HEK293 (cell line): ENCODE data around the gene C5.

Source experiments
- CTCF ChIP-seq: fragments of 450-650 bp; formaldehyde crosslinking; IDR thresholded peaks from 2 replicates; pipeline ENCODE4 v1.5.1; 2016; ENCODE audit warnings: missing biosample characterization, missing genetic modification characterization
- PATZ1 ChIP-seq: fragments of 450-650 bp; formaldehyde crosslinking; IDR thresholded peaks from 2 replicates; pipeline ENCODE4 v1.5.1; 2016; ENCODE audit warnings: missing biosample characterization, missing genetic modification characterization
- PBX3 ChIP-seq: sonication (generic); formaldehyde crosslinking; IDR thresholded peaks from 2 replicates; pipeline ENCODE4 v1.8.1; 2022; ENCODE audit warnings: mild to moderate bottlenecking, moderate library complexity, missing genetic modification reagents
- ZNF521 ChIP-seq: fragments of 450-650 bp; formaldehyde crosslinking; IDR thresholded peaks from 2 replicates; pipeline ENCODE4 v1.5.1; 2017; ENCODE audit warnings: missing biosample characterization, mild to moderate bottlenecking, missing genetic modification characterization
- ZNF571 ChIP-seq: fragments of 450-650 bp; formaldehyde crosslinking; IDR thresholded peaks from 2 replicates; pipeline ENCODE4 v1.5.0; 2017; ENCODE audit warnings: missing biosample characterization, missing genetic modification characterization
- ZNF76 ChIP-seq: fragments of 450-650 bp; formaldehyde crosslinking; IDR thresholded peaks from 2 replicates; pipeline ENCODE4; 2016; ENCODE audit warnings: low read depth, missing biosample characterization, missing genetic modification characterization, borderline replicate concordance

GRCh38 chr9:120997502-120997901 is 52.6 kb downstream of the C5 start:
- no peak for TF ChIP-seq ZNF521 (tag by site-specific recombination)
- TF ChIP-seq ZNF76 (tag by site-specific recombination): no peak
- no peak for TF ChIP-seq ZNF571 (tag by site-specific recombination)
- no peak for TF ChIP-seq CTCF
- TF ChIP-seq PATZ1: no peak
- no peak for TF ChIP-seq PBX3 (CRISPR knock-in tag)
